Fibroblast of skin of abdomen (primary cell): Measurements from ENCODE around the gene CTR9.
"Not testable (repeated sequence)": the region's sequence is repeated elsewhere in the genome, so short reads cannot be mapped to it uniquely, and the experiment has no call there.

Experiments used
- DNase-seq: peaks from one replicate; pipeline ENCODE4 v3.0.0-alpha.2; 2013

The CTR9 gene

DNA sequence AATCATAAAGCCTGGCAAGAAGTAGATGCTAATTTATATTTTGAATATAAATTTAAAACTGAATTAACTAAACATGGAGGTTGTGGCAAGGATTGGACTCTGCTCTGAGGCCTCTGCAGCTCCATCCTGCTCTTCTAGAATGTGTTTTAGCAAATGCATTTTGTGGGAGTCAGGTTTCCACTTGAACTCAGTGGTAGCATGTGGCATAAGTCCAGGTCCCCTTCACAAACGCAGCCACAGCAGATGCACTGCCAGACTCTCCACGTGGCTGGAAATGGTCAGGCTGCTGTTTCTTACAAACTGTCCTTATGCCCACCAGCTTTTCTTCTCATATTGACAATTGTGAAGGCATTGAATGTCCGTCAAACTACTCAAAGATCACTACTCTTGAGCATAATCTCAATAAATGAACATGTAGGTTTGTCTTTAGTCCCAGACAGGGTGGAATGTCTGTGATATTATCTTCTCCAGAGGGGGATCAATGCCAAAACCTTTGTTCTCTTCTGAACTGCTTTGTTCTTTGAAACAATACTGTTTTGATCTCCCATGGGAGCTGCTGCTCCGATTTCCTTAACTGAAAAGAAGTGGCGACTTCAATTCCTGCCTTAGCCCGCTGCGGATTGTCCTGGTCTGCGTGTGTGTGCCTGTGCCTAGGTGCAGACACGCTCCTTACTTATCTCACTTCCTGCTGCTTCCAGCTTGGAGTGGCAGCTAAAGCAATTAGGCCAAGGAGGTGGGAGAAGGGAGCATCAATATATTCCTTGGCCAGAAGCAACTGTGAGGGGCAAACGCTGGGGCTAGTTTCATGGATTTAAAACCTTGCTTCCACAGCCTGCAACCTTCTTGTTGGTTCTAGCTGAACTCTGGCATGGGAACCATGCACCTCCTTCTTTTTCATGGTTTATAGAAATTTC, 33.4 kb downstream of the CTR9 start:
- DNase-seq, result peak; percentile 26

DNA sequence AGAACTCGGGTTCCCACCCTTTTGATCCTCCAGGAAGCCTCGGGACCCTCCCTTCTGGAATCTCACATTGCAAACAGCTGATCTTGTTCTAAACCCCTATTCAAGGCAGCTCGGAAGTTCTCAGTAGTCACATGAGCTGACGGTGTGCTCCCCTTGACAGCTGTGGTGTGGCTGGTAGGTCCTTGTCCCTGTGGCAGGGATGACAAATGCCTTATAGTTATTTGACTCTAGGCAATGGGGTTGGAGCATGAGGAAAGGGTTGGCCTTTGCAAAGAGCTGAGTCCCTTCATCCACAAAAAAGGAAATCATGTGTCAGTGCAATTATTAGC, 34.1 kb downstream of the CTR9 start:
- no peak for DNase-seq

DNA sequence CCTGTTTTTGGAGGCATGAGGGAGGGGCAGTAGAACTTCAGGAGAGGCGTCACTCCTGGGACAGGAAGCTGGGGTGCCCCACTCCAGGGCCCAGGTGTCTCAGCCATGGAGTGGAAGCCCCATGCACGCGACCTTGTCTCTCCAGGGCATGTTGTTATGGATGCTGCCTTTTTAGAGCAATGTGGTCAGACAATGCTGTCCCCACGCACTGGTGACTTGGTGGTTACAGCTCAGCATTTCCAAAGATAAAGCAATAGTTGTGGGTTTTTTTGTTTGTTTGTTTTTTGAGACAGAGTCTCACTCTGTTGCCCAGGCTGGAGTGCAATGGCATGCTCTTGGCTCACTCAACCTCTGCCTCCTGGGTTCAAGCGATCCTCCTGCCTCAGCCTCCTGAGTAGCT, 35.4 kb downstream of the CTR9 start:
- no peak for DNase-seq

DNA sequence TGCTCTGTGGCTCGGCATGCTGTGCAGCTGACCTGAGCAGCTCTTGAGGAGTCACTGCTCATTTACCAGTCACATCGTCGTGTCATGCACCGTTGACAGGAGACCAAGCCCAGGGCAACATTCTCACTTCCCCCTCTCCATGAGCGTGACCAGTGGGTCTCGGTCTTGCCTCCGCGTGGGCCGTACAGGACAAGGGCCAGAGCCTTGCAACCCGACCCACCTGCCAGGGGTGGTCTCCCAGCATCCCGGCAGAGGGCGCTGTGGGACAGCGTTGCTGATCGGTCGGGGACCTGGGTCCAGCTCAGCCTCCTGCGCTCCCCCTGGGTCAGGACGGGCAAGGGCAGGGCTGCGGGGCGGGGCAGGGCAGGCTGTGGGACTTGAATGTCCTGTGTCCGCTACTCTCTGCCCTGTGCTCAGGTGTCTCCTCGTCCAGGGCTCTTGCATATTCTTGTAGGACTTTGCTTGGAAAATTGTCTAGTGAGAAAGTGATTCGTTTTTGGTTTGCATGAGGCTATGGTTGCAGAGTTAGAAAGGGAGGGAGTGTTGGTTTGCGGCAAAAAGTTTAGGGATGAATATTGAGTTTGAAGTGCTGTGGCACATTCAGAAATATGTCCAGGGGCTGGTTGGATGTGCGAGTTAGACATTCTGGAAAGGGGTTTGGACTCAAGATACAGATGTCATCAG, 41.5 kb downstream of the CTR9 start:
- peak; percentile 58 for DNase-seq

DNA sequence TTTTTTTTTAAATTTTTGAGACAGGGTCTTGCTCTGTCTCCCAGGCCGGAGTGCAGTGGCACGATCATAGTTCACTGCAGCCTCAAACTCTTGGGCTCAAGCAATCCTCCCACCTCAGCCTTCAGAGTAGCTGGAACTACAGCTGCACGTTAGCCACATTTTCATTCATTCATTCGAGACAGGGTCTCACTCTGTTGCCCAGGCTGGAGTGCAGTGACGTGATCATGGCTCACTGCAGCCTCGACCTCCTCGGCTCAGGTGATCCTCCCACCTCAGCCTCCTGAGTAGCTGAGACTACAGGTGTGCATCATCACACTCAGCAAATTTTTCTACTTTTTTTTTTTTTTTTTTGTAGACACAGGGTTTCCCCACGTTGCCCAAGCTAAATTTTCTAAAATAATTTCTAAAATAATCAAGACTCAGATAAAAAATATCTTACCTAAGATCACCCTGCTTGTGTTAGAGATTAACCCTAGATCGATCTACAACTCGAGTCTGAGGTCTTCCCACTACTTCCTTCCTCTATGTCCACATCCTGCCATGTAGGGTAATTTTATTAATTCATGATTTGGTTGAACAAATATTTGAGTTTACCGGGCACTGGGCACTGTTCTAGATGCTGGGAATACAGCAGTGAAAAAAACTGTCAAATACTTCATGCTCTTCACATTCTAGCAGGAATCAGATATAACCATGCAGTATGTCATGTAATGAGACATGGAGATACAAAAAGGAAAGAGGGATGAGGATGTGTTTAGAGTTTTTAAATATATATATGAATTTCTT, 42.6 kb downstream of the CTR9 start:
- DNase-seq, result no peak

DNA sequence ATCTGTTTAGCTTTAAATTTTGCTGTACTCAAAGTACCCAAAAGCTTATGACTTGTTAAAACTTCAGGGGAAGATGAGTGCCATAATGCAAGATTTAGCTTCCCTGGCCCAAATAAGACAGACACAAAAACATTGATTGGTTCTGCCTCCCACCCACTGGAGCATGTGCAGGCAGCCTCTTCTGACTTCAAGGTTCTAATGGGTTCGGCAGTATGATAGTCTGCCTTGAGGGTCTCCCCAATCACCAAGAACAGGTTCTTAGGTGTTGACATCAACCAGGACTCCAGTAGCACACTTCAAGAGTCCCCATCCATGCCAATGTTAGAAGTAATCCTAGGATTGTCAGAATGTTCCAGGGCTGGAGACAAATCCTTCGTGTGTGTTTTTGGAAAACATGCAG, 45.1 kb downstream of the CTR9 start:
- no peak for DNase-seq

DNA sequence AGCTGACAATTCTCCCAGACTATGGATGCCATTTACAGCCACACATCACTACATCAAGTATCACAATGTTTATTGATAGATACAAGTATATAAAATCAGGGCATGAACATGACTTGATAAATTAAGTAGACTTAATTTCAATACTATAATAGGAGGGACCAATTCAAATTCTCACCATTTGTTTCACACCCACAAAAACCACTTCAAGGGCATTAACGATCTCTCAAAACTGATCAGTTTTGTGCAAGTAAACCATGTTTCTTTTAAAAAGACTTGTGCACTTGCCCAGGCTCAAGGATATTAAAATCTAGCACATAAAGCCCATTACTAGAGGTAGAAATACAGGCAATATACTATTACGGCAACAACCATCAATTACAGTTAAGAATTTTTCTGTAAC, 46.0 kb downstream of the CTR9 start:
- DNase-seq, result no peak

DNA sequence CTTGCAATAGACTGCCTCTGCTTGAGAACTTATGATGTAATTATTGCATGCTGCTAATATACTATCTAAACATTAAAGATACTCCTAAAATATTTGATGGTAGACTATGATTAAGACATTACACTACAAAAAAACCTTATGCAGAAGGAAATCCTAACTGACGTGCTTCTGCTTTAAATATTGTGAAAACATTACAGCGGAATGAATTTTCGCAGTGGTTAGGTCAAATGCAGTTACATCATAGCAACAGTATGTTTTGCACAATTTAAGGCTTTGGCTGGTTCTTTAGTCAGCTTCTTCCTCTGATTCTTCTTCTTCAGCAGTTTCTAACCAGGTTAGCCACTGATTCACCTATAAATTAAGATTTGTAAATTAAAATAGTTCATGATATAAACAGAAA, 46.5 kb downstream of the CTR9 start:
- no peak for DNase-seq

DNA sequence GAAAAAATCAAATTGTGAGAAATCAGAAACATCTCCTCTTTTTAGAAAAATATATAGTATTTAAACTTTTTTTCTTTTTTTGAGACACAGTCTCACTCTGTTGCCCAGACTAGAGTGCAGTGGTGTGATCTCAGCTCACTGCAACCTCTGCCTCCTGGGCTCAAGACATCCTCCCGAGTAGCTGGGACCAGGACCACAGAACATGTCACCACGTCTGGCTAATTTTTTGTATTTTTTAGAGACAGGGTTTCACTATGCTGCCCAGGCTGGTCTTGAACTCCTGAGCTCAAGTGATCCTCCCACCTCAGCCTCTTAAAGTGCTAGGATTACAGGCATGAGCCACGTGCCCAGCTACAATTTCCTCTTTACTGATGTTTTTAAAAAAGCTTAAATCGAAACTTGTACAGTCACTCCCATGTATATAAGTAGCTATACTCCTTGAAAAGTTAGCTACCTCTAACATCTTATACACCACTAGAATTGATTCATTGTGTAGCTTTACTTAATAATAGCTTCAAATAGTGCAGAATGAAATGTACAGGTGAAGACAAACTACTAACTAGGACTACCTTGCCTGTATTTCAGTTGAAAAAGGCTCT, 47.4 kb downstream of the CTR9 start:
- DNase-seq, result no peak

DNA sequence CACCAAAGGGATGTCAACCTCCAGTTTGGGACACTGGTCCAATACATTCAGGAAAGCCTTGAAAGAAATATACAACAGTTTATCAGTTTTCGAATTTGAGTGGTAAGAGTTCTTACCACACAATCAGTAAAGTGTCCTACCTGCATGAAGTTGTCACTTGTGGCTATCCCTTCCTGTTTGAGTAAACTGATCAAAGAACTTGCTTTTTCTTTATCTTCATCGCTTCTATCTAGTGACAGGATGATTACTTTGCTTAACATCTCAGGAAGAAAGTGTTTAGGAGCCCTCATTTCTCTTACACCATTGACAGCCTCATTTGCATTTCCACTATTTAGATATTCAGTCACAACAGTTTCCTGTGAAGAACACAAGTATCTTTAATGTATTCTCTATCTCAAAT, 49.2 kb downstream of the CTR9 start:
- DNase-seq, result no peak

DNA sequence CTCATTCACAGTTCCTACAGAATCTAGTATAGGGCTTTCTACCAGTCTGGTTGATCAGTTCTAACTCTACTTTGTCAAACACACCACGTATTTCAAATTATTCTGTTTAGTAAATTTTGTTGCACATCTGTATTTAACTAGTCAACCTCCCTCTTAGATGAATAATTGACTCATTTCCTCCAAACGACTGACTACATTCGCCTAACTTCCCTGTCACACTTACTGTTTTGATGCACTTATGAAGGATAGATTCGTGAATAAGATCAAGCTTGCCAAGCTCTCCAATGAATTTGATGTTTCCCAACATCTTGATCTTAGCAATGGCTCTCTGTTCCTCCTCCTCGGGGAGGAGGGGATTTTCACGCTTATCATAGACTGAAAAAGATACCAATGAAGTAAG, 52.6 kb downstream of the CTR9 start:
- no peak for DNase-seq

DNA sequence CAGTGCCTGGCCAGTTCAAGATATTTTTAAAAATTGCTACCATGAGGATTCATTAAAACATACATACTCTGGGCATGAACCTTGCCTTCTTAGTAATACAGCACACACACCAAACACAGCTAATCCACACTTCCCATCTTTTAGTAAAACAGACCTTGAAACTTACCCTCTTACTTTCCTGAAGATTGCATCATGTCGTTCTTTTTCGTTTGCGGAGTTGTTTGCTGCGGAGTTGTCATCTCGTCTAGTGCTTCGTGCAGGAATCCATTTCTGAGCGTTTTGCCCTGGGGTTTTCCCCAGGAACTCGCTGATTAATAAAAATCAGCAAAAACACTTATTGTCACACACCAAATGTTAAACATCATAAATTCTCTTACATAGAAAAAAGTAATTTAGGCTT, 54.7 kb downstream of the CTR9 start:
- DNase-seq, result no peak

DNA sequence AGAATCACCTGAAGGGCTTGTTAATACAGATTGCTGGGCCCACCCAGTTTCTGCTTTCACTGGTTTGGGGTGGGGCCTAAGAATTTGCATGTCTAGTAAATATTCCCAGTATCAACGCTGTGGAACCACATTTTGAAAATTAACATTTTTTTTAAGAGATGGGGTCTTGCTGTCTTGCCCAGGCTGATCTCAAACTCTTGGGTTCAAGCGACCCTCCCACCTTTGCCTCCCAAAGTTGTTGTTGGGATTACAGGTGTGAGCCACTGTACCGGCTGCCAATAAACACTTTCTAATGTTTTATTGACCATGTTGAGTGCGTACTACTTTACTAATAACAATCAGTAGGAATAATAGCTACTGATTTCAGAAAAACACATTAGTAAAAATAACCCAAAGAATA, 55.2 kb downstream of the CTR9 start:
- DNase-seq, result no peak

DNA sequence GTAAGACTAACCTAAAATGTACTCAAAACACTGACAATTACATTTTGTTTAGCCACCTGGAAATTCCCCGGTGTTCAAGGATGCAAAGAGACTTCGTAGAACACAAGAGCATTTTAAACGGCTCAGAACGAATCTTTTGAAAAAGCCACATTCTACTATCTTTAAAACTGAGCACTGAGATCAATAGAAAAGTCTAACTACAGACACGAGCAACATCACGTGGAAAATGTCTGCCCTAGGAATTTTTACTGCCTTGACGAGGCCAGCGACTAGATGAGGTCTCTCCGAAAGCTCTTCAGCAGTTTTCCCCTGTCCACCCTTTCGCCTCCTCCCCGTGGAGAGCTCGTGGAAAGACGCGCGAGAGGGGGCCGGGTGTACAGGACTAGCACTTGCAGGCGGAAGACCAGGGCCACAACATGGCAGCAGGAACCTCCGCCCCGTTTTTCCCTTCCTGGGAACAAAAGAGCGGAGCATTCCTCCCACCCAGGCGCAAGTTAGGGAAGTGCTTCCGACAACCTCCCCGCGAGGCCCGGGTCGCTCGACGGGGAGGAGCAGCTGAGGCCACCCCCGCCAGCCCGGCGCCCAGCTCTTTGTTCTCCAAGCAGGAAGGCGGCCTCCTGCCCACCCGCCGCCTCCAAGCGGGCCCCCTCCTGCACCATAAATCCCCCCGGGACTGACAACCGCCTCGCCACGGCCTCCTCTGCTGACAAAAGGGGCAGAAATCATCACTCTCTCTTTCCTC, 56.6 kb downstream of the CTR9 start:
- peak; percentile 53 for DNase-seq

DNA sequence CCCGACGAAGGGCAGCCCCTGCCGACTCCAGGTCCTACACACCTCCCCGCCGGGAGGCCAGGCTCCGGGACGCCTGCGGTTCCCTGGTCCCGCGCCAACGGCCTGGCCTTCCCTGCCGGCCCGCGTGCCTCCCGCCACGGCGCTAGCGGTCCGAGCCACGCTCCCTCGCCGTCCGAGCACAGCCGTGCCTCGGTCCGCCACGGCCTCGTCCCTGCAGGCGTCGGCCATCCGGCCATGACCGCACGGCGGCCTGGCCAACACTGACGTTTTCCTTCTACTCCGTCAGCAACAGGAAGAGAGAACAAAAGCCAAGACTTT, 57.1 kb downstream of the CTR9 start:
- no peak for DNase-seq

DNA sequence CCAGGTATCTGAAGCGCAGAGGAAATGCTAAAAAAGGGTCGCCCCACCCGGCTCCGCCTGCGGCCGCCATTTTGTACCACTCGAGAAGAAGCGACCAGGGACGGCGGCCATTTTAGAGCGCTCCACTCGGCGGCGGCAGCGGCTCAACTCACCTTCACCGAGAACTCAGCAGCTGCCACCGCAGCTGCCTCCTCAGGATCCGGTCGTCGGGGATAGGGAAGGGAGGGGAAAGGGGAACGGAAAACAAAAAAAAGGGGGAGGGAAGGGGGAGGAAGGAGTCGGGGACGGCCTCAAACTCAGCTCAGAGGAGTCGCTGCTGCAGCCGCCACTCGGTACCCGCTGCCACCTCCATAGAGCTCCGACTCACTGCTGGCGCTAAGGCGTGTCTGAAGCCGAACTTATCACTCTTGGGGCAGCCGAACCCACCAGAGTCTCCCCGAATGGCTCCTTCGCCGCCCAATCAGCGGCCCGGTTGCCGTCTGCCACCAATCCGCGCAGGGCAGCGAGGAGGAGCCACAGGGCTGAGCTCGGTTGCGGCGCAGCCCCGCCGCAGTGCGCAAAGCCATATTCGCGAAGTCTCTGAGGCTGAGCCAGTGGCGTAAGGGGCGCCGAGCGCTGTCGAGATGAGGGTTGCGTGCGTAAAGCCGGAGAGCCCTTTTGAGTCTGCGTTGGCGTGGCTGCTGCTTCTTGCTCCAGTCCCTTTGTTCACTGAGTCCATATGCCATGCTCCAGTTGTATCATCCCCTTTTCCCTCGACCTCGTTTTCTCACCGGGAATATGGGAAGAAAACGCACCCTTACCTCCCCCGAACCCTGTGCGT, 57.7 kb downstream of the CTR9 start, which contains the start of gene EIF4G2:
Gene EIF4G2 (minus strand): TSS at position 374 of the 820 bp plus-strand sequence.
- peak; percentile 99 for DNase-seq

DNA sequence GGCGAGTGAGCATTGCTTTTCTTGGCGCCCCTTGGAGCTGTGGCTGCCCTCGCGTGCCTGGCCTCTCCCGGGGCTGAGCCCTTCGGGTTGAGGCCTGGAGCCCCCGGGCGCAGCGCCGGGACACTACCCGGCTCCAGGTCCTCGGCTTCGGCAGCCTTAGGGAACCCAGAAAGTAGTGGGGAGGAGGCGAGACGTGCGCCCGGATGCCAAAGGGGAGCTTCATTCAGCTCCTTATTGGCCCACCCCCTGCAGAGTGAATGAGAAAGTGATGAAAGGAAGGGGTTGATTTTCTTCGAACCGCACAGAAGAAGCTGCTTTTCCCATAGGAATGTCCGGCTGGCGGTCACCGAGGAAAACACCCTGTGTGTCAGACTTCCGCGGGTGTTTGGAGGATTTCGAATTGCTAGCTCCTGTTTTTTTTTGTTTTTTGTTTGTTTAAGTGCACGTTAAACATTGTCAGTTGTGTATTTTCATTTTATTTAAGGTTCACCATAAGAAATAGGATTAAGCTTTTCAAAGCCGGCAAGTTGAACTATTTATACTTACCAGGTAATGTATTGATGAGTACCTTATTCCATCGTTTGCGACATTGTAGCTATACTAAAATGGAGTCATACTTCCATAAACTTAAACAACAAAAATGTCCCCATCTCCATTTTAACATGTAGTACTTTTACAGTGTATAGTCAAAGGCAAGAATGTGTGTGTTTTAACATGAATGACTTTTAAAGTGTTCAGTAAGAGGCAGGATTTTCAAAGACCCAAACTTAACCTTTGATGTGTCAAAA, 58.5 kb downstream of the CTR9 start:
- DNase-seq, result peak; percentile 87

DNA sequence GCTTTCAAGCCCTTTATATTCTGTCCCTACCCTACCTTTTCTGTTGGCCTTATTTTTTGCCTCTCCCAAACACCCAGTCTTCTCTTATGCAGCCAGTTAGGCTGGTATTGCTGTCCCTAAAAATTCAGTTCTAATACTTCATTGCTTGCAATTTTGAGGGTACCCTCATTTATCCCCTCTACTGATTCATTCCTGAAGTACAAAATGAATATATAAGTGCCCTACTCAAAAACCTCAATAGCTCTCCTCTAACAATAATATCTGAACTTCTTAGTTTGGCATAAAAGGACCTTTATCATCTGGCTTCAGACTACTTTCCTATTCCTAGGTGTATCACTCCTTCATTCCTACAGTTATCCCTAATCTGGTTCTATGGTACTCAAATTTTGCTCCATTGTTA, 62.9 kb downstream of the CTR9 start:
- DNase-seq, result no peak

DNA sequence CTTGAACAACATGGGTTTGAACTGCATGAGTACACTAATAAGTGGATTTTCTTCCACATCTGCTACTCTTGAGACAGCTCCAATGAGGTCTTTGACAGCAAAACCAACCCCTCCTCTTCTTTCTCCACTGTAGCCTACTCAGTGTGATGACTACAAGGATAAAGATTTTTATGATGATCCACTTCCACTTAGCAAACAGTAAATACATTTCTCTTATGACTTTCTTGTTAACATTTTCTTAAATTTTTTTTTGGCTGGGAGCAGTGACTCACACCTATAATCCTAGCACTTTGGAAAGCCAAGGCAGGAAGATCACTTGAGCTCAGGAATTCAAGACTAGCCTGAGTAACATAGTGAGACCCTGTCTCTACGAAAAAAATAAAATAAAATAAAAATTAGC, 67.5 kb downstream of the CTR9 start:
- peak; percentile 94 for DNase-seq

DNA sequence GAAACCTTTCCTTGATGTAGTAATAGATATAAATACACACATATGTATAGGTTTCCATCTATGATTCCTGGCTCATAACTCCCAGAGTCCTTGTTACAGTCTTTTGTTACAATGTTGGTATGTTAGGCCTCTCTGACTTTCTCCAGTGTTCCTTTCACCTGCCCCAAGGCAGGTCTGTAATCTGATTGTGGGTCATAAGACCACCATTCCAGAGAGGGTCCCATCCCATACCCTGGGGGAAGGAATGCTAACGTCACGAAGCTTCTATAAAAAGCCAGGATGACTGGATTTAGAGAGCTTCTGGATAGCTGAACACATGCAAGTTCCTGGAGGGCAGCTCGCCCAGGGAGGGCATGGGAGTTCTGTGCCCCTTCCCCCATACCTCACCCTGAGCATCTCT, 71.4 kb downstream of the CTR9 start:
- DNase-seq, result not testable (repeated sequence)

DNA sequence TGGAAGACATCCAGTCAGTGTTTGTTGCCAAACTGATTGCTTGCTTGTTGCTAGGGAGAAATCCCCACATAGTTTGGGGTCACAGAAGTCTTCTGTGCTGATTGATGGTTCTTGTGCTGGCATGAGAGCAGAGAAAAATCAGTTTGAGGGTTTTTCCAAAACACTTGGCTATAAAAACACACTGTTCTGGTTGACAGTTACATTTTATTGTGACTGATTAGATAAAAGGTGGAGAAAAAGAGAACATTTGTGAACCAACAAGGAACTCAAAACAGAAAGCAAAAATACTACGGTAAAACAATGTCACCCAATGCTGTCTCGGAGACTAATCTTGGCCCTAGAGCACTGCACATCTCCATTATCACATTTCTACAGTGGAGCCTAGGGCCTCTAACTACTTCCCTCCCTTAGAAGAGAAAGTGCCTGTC, 72.1 kb downstream of the CTR9 start:
- DNase-seq, result no peak
